Natural killer cell (primary cell): ENCODE results near the gene CST11. TPM values are rescaled to one million over a fixed set of nuclear protein-coding genes. Genes with fewer than 3 reads are reported as not detected.
"Not testable (repeated sequence)": the region's sequence is repeated elsewhere in the genome, so short reads cannot be mapped to it uniquely, and the experiment has no call there.

Experiments used
- ATAC-seq, 3 donors: fragments of 150-1000 bp in 2 of 3; fragments of 200-7000 bp in 1 of 3; cut with Tn5 transposase; 1 replicate in 1 of 3; 2 replicates in 2 of 3; pipeline ENCODE4 v1.10.0; 2021; ENCODE audit warnings: mild to moderate bottlenecking in 2 of 3, moderate library complexity in 2 of 3
- DNase-seq, 2 donors: peaks; one replicate each; pipeline versions ENCODE4 v3.0.0 to v3.0.0-alpha.2; 2013 to 2021; ENCODE audit warnings: mixed read lengths in 1 of 2
- H3K27ac ChIP-seq: one replicate; pipeline ENCODE4 v1.5.1; 2013; ENCODE audit warnings: mild to moderate bottlenecking, low read length
- H3K27me3 ChIP-seq: one replicate; pipeline ENCODE4 v1.6.1; 2013; ENCODE audit warnings: low read length; ENCODE audit not compliant: control insufficient read depth, insufficient read depth
- H3K36me3 ChIP-seq: one replicate; pipeline ENCODE4 v1.6.1; 2013; ENCODE audit warnings: low read length; ENCODE audit not compliant: control insufficient read depth, insufficient read depth
- H3K4me1 ChIP-seq: one replicate; pipeline ENCODE4 v1.6.1; 2013; ENCODE audit warnings: low read length; ENCODE audit not compliant: control insufficient read depth, insufficient read depth
- H3K4me3 ChIP-seq: one replicate; pipeline ENCODE4 v1.5.1; 2013; ENCODE audit warnings: low read length
- H3K9me3 ChIP-seq: one replicate; pipeline ENCODE4 v1.6.1; 2013; ENCODE audit warnings: low read length; ENCODE audit not compliant: control insufficient read depth, insufficient read depth
- H3K27ac Mint-ChIP-seq, 2 donors: one replicate each; pipeline ENCODE4 v1.8.0; 2022; ENCODE audit warnings: mild to moderate bottlenecking in 2 of 2, mixed read lengths in 2 of 2, moderate library complexity in 1 of 2
- H3K27me3 Mint-ChIP-seq, 2 donors: one replicate each; pipeline ENCODE4 v1.8.0; 2022; ENCODE audit warnings: low read depth in 2 of 2, mixed read lengths in 2 of 2
- H3K36me3 Mint-ChIP-seq: one replicate; pipeline ENCODE4 v1.8.0; 2022; ENCODE audit warnings: mixed read lengths
- H3K4me1 Mint-ChIP-seq, 2 donors: one replicate each; pipeline ENCODE4 v1.8.0; 2022; ENCODE audit warnings: mixed read lengths in 2 of 2
- H3K4me3 Mint-ChIP-seq: one replicate; pipeline ENCODE4 v1.8.0; 2022; ENCODE audit warnings: mild to moderate bottlenecking, moderate library complexity, mixed read lengths
- H3K9me3 Mint-ChIP-seq, 2 donors: one replicate each; pipeline ENCODE4 v1.8.0; 2022; ENCODE audit warnings: mixed read lengths in 2 of 2
- CTCF ChIP-seq: fragments of 200-600 bp; IDR thresholded peaks from one replicate; pipeline ENCODE4 v1.8.0; 2022; ENCODE audit warnings: antibody characterized with exemption
- WGBS: methylation state at CpG from one replicate; pipeline ENCODE4 v1.1.7; 2013; ENCODE audit warnings: missing lambda C conversion rate; ENCODE audit not compliant: insufficient coverage; 5-methylcytosine and 5-hydroxymethylcytosine counted together
- intact Hi-C: fragments of 100-400 bp; cut with micrococcal nuclease; formaldehyde crosslinking; loops from one replicate; pipeline ENCODE4 v1.14.2; 2022
- total RNA-seq, 4 donors: library from RNA; stranded (reverse); fragments of 120-200 nt in 1 of 4; gene quantifications; one replicate each; pipeline versions ENCODE4 v1.2.3 to v1.2.4, GENCODE V29; 2013 to 2022

Gene CST11
- total RNA-seq, 3 donors from 2014 or later (not counting 1 experiment from before 2014, with no cell fraction given): not detected

- Mint-ChIP-seq H3K4me1 (no peaks in the 10 kb centered on the region), H3K27ac (no peak overlapping the region), H3K36me3 (no peaks in the 10 kb centered on the region), H3K4me3 (no peak overlapping the region), H3K9me3 (no peaks in the 10 kb centered on the region), H3K27me3 (peaks cover 0 to 3% of the 10 kb centered on the region in 2 donors)
- 90% methylated on average over 6 of the region's 6 CpGs for WGBS
- no peak for TF ChIP-seq CTCF
- Histone ChIP-seq H3K27me3 (no peaks in the 10 kb centered on the region), H3K36me3 (no peaks in the 10 kb centered on the region), H3K4me3 (no peak overlapping the region), H3K9me3 (no peaks in the 10 kb centered on the region), H3K4me1 (no peaks in the 10 kb centered on the region), H3K27ac (no peak overlapping the region)
- DNase-seq (no peak), ATAC-seq (peak in 1 of 3 donors; percentile 40)
- intact Hi-C loops: no loop called here
These were observed 23.5 kb upstream of the CST11 start for GRCh38 chr20:23476015-23476754.

GRCh38 chr20:23475395-23475794 lies 22.7 kb upstream of the CST11 start:
- 94% methylated on average over 5 of the region's 5 CpGs for WGBS

GRCh38 chr20:23473293-23473692 lies 20.6 kb upstream of the CST11 start:
- H3K27me3 Mint-ChIP-seq, H3K27ac ChIP-seq, H3K27me3 ChIP-seq, DNase-seq, H3K4me1 Mint-ChIP-seq, H3K36me3 Mint-ChIP-seq, H3K4me3 Mint-ChIP-seq, H3K4me1 ChIP-seq, H3K9me3 Mint-ChIP-seq, intact Hi-C loops, ATAC-seq, H3K4me3 ChIP-seq, H3K27ac Mint-ChIP-seq, H3K9me3 ChIP-seq, H3K36me3 ChIP-seq: not testable (repeated sequence)
- WGBS: no CpG with 5 or more reads among the region's 2 CpGs

More at GRCh38 chr20:23475395-23475794, 22.7 kb upstream of the CST11 start:
- Histone ChIP-seq H3K27ac (no peak overlapping the region), H3K9me3 (no peaks in the 10 kb centered on the region), H3K4me1 (no peaks in the 10 kb centered on the region), H3K27me3 (no peaks in the 10 kb centered on the region), H3K36me3 (no peaks in the 10 kb centered on the region), H3K4me3 (no peak overlapping the region)
- intact Hi-C loops: no loop called here
- Mint-ChIP-seq H3K4me3 (no peak overlapping the region), H3K9me3 (no peaks in the 10 kb centered on the region), H3K27ac (no peak overlapping the region), H3K27me3 (peaks cover 0 to 3% of the 10 kb centered on the region in 2 donors), H3K4me1 (no peaks in the 10 kb centered on the region), H3K36me3 (no peaks in the 10 kb centered on the region)
- ATAC-seq (no peak), DNase-seq (no peak)
- TF ChIP-seq CTCF: no peak

- H3K27ac ChIP-seq, H3K4me1 ChIP-seq, H3K9me3 Mint-ChIP-seq, H3K27me3 Mint-ChIP-seq, H3K4me3 ChIP-seq, DNase-seq, H3K9me3 ChIP-seq, H3K4me3 Mint-ChIP-seq, H3K27ac Mint-ChIP-seq, H3K27me3 ChIP-seq, H3K4me1 Mint-ChIP-seq, intact Hi-C loops, H3K36me3 ChIP-seq, ATAC-seq: not testable (repeated sequence)
- WGBS: 91% methylated on average over 5 of the region's 5 CpGs
- H3K36me3 Mint-ChIP-seq: peaks cover 12% of the 10 kb centered on the region
These were observed 19.6 kb upstream of the CST11 start for GRCh38 chr20:23472306-23472705.

GRCh38 chr20:23466961-23467360 lies 14.3 kb upstream of the CST11 start:
- ATAC-seq, H3K36me3 ChIP-seq: not testable (repeated sequence)
- WGBS: 100% methylated on average over 2 of the region's 3 CpGs

More at GRCh38 chr20:23466961-23467360, 14.3 kb upstream of the CST11 start:
- H3K4me1 Mint-ChIP-seq, H3K9me3 Mint-ChIP-seq, H3K27me3 Mint-ChIP-seq, H3K27ac Mint-ChIP-seq, H3K4me1 ChIP-seq, DNase-seq, H3K4me3 ChIP-seq, intact Hi-C loops, H3K27me3 ChIP-seq, H3K4me3 Mint-ChIP-seq, H3K27ac ChIP-seq: not testable (repeated sequence)
- H3K9me3 ChIP-seq: peaks cover 16% of the 10 kb centered on the region
- H3K36me3 Mint-ChIP-seq: peaks cover 27% of the 10 kb centered on the region
